Stimulated activated naive CD8-positive, alpha-beta T cell treated with anti-CD3 and anti-CD28 coated beads, Interleukin-15, Interleukin-2, amounts not matched to agents 100 U/mL and 50 U/mL, for 24 hours (primary cell): ENCODE measurements around the gene SH3D19.

ENCODE experiments used
- ATAC-seq: fragments of 150-1000 bp; cut with Tn5 transposase; one replicate; pipeline ENCODE4 v1.10.0; 2021
- DNase-seq: peaks from one replicate; pipeline ENCODE4 v3.0.0; 2021

Gene SH3D19, protein sequence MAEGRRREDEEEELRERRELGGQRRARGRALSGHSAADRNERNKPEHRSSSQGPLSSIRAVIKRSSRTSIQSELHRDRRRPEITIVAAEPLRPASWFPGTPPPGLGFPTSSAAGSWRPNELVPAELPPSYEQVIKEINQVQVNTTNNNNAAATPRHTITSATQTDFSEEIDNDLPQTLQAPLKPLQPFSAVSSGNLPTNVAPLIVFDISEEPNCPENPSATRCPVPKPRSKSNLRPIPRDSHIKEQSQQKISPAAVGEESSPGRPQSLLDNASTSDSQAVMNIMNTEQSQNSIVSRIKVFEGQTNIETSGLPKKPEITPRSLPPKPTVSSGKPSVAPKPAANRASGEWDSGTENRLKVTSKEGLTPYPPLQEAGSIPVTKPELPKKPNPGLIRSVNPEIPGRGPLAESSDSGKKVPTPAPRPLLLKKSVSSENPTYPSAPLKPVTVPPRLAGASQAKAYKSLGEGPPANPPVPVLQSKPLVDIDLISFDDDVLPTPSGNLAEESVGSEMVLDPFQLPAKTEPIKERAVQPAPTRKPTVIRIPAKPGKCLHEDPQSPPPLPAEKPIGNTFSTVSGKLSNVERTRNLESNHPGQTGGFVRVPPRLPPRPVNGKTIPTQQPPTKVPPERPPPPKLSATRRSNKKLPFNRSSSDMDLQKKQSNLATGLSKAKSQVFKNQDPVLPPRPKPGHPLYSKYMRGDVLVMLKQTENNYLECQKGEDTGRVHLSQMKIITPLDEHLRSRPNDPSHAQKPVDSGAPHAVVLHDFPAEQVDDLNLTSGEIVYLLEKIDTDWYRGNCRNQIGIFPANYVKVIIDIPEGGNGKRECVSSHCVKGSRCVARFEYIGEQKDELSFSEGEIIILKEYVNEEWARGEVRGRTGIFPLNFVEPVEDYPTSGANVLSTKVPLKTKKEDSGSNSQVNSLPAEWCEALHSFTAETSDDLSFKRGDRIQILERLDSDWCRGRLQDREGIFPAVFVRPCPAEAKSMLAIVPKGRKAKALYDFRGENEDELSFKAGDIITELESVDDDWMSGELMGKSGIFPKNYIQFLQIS

DNA sequence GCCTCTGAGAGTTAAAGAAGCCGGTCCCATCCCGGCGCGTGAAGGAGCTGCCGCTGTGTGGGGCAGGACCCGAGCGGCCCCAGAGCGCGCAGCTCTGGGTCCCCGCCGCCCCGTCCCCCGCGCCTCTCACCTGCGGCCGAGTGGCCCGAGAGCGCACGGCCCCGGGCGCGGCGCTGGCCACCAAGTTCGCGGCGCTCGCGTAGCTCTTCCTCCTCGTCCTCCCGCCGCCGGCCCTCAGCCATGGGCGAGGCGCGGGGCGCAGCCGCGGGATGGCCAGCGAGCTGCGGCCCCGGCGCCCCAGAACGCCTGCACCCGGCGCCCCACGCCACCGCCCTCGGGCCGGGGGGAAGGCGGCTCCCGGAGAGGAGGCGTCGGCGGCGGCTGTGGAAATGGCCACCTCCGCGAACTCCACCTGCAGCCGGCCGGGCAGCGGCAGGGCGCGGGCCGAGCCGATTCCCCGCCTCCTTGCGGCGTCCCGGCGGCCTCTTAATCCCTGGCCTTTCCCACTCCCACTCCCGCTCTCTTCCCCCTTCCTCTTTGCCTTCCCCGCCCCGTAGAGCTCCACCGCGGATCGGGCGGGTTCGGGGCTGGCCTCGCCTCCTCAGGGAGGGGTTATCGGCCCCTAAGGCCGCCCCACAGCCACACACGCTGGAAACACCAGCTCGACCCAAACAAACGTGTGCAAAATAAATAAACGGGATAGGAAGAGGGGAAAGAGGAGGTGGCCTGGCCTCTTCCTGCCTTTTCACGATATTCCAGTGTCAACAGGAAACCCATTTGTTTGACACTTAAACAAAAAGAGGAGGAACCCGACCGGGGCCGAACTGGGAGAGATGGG lies at the start of gene SH3D19:
SH3D19 (minus strand) TSS at position 495 of the 838 bp plus-strand sequence; CDS start at position 242, 253 bp downstream.
- peak; percentile 4 for DNase-seq
- ATAC-seq, result peak; percentile 15

DNA sequence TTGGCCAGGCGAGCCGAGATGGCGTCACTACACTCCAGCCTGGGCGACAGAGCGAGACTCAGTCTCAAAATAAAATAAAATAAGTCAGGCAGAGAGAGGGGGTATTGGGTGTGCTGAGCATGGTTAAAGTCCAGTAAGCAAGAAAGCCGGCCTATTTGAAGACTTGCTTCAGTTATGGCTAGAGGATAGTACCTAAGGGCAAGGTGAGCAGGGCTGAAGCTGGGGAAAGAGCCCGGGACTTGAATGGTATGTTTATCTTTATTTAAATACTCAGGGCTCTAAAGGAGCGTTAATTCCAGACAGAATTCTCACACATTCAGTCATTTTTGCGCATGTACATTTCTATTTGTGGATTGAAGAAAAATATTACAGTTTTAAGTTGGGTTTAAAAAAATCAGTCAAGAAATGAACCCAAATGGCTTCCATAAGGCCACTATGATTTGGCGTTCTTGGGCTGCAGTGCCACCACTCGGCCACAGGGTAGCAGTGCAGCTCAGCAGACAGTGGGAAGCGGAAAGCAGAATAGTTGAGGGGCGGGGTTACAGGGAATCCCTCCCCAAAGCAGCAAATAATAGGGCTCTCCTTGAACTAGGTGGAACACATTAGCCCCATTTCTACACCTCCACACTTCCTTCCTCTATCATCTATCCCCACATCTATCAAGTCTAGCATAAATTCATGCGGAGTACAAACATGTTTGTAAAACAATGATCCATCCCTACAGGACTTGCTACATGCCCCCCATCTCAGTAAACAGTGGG lies 37.2 kb upstream of the SH3D19 start:
- ATAC-seq, result peak; percentile 98
- peak; percentile 83 for DNase-seq

DNA sequence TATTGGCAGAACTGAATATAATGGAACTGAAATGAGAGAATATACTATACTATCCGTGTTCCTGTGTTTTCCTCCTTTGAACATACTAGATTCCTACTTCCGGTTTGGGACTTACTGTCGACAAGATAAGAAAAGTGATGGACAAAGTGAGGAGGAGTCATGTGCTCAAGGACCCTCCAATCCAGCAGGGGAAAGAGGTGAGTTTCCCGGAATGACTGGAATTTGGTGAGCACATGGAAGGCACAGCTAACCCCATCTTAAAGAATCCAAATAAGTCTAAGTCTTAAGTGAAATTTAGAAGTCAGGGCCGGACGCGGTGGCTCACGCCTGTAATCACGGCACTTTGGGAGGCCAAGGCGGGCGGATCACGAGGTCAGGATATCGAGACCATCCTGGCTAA lies 36.6 kb upstream of the SH3D19 start:
- DNase-seq (no peak), ATAC-seq (no peak)

DNA sequence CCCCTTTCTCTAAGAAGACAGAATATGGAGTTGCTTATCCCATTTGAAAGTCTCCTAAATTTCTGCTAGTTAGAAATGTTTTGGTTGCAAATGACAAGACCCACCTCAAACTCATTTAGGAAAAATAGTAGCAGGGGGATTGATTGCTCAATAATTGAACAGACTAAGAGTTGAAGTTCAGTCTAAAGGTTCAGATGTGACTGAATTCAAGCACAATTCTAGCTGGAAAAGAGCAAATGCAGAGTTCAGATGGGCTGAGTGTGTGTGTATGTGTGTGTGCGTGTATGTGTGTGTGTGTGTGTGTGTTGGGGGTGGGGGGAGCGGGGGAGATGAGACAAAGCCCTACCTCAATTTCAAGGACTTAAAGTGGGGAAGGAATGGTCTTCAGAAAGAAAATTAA lies 35.7 kb upstream of the SH3D19 start:
- ATAC-seq (no peak), DNase-seq (no peak)

DNA sequence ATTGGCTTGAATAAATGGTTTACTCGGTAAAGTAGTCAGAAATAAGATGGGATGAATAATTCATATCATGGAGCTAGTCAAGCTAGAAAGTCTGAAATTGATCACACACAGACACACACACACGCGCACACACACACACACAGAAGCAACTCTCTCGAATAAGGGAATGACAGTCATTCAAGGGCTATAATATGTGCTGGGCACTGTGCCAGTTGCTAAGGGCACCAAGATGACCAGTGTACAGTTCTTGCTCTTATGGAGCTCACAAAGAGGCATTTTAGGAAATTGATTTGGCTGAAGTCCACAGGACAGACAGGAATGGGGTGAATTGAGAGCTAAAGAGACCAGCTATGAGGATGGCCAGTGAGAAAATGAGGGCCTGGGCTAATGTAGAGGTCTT lies 34.2 kb upstream of the SH3D19 start:
- no peak for DNase-seq
- ATAC-seq, result no peak

DNA sequence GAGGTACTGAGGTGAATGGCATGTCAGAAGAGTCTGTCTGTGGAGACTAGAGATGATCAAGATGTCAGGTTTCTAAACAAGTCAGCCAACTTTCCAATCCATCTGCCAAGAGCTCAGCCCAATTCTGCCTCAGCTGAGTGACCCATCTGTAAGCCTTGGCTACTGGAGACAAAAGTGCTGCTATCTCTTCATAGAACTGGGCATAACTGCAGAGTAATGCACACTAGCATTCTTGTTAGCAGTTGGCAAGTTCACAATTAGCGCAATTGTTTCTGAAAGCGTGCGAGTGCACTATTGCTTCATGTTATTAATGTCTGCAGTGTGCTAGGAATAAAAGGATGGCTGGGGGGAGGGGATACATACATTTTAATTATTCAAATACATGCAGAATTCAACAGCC lies 32.9 kb upstream of the SH3D19 start:
- no peak for ATAC-seq
- no peak for DNase-seq

DNA sequence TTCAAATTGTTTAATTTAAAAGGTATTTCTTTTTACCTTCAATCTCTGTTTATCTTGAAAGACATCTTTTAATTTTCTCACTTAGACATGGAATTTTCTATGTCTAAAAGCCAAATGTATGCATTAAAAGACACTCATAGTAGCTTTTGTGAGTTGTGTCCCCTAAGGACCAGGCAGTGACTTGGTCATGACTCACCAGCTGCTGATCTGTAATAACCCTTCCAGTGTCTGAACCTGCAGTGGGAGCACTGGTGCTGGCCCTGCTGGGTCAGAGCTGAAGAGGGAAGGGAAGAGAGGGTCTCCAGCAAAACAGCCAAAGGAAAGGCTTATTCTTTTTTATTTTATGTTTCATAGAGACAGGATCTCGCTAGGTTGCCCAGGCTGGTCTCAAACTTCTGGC lies 31.1 kb upstream of the SH3D19 start:
- no peak for DNase-seq
- ATAC-seq, result no peak

DNA sequence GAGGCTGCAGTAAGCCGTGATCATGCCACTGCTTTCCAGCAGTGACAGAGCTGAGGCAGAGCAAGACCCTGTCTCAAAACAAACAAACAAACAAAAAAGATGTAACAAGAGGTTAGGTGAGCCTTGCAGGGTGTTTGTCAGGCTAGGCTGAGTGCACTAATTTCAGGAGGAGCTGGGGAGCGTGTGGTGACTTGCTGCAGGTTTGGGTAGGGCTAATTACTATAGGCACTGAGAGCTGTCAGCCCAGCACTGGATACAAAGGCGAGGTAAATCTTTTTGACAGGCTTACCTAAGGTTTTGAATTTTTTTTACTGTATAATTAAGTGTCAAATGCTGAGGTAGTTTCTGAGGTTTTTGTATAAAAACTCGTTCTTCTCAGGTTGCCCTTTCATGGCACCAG lies 29.8 kb upstream of the SH3D19 start:
- DNase-seq (no peak), ATAC-seq (no peak)

DNA sequence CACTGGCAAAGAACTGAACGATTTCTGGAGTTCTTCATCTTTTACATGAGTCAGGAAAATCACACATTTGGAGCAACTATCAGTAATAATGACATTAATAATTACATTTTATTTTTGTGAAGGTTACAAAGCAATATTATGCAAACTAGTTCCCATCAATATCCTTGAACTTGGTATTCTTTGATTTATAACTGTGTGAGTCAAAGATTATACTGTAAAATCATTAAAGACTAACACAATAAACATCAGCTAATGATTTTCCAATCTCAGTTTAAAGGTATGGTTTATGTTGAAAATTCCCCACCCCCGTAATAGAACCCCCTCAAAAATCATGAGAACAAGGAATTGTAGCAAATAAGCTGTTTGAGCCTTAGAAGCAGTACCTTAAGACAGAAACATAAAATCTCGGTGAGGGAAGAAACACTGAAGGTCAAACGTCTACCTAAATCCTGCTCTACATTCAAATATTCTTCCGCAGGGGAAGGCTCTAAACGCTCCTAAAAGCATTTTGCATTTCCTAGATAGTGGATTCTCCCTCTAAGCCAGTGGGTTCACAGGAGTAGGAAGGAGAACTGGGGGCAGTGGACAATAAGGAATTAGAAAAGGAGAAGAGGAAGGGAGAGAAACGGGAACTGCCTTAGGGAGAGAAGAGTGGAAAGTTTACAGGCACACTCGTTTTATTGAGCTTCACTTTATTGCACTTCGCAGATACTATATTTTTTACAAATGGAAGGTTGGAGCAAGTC lies 22.3 kb upstream of the SH3D19 start:
- no peak for ATAC-seq

DNA sequence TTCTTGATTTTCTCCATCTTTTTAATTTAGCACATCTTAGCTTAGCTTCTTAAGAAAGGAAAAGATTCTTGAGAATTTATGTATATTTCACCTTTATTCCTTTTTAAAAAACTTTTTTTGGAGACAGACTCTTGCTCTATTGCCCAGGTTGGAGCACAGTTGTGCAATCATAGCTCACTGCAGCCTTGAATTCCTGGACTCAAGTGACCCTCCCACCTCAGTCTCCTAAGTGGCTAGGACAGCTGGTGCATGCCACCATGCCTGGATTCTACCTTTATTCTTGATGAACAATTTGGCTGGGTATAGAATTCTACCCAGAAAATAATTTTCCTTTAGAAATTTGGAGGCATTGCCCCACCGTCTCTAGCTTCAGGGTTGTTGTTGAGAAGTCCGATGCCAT lies 19.5 kb upstream of the SH3D19 start:
- ATAC-seq, result no peak
- no peak for DNase-seq

More for the DNA sequence above, 22.3 kb upstream of the SH3D19 start:
- no peak for DNase-seq

DNA sequence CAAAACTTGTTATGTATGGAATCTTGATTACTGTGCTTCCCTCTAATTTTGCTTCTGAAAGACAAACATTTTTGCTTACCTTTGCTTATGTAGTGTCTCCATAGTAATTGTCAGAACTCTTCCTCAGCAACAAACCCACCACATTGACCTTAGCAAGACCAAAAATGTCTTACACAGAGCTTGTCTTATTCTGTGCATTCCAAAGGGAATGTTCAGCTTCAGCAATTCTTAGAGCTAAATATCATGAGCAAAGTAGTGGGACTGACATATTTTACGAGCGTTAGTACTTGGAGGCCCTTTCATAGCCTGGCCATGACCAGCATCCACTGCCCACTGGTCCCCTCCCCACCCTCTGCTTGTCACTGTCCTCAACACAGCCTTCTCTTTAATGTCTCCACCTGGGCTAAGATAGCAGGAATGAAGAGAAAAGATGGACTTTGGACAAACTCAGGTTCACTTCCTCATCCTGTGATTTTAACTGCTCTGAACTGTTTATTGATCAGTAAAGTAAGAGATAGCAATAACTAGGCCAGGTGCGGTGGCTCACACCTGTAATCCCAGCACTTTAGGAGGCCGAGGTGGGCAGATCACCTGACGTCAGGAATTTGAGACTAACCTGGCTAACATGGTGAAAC lies 15.5 kb upstream of the SH3D19 start:
- no peak for DNase-seq
- no peak for ATAC-seq

DNA sequence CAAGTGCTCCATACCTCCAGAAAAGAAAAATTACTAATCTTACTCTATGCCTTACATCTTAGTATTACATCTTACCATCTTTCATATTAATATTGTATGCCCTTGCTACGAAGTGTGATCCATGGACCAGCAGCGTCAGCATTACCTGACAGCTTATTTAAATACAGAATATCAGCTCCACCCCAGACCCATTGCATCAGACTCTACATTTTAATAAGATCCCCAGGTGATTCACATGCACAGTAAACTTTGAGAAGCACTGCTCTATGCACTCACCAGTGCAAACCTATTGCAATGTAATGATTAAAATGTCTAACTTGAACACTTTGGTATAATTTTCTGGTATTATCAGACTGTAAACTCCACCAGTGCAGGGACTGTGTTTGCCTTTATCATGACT lies 14.1 kb upstream of the SH3D19 start:
- ATAC-seq, result no peak
- no peak for DNase-seq

DNA sequence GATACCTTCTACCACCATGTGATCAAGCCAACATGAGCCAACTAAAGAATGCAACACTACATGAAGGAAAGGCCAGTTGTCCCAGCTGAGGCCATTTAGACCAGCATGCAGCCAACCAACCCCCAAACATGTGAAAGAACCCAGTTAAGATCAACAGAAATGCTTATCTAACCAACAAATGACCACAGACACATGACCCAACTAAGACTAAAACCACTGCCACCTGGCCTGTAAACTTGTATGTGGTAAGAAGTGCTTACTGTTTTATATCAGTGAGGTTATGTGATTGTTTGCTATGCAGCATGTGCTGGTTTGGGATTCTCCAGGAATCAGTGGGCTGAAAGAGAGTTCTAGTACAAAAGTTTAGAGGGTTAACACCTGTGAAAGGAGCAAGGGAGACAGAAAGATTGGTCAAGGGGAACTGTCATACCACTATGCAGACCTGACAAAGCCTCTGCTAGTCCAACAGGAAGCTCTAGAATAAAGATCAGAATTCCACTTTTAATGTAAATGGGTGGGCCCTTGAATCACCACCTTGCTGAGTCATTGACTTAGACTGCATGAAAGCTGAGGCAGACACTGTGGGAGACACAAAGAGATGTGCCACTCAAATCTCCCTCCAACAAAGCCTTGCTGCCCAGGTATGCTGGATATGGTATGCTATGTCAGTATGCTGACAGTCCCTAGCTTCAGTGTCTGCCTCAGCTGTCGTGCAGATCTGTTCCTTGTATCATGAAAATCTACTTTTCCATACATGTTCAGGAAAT lies 6.1 kb upstream of the SH3D19 start:
- DNase-seq (no peak), ATAC-seq (no peak)

DNA sequence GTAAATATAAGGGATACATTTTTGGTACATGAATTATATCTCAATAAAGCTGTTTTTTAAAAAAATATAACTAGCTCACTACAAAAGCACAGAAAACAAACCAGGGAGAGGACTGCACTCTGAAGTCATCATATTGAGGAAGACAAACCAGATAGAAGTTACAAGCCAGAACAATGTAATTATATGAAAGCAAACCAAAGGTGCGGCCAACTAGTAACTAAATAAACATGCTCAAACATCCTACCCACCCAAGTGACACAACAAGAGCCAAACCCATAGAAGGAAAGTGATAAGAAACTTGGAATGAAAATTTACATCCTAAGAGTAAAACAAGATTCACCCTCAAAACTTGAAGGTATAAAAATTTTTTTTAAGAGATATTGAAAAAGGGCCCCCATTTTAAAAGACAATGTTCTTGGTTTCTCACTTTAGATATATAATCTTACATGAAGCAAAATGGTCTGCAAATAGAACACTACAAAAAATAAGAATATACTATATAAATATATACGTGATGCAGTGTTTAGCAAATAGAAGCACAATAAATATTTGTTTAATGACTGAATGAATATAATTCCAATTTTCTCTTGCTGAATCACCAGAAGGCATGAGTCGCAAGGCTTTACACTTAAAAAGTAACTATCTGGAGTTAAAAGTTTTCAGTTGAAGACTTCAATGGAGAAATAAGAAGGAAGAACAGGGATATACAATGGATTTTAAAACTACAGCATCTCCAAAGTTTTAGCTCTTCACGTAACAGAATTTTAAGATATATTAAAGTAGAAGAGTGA lies 4.0 kb upstream of the SH3D19 start:
- ATAC-seq (no peak), DNase-seq (no peak)

DNA sequence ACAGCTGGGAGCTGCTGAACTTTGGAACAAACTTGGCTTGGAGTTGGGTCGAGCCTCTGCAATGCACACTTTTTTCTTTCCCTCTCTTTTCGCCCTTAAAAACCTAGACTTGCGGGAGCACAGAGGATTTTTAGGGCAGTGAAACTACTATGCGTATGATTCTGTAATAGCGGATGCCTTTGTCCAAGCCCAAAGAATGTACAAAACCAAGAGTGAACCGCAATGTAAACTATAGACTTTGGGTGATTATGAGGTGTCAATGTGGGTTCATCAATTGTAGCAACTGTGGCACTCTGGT lies 493 bp upstream of the SH3D19 start:
- ATAC-seq (no peak), DNase-seq (no peak)

DNA sequence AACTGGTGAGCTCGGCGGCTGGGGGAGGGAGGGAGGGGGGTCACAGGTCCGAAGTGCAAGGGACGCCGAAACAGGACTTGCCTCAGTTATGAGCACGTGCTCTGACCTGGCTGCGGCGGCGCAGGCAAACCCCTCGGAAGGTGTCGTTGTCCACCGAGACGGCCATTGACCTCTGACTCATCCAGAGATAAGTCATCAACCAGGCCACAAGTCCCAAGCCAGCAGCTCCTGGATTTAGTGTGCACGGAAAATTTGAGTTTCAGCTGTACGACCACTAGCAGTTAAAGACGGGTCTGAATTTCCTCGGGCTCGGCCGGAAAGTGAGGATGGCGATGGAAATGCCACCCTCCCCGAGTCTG lies 674 bp downstream of the SH3D19 start:
- ATAC-seq, result peak; percentile 70
- peak; percentile 50 for DNase-seq

DNA sequence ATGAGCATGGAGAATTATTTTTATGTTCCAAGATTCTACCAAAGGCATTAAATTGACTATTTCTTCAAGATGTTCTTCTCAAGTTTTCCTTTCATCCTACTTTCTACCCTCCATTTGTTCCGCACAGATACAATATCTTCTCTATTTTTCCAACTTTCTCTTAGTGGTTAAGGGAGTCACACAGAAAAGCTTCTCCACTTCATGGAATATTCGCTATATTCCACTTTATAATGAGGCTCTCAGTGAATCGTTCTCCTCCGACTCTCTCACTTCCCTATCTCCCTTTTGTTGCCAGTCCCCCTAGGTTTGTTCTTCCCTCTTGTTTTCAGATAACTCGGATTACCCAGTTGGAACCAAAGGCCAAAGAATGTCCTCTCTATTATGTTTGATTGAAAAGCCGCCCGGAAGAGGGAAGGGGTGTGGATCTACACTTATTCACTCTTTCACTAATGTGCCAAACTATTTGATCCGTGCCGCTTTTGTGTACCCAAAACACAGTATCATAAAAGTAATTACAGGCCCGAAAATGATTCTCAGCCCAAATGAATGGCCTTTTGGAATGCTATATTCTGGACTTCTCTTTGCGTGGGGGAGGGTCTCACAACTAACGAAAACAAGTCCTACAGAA lies 1.2 kb downstream of the SH3D19 start:
- no peak for DNase-seq
- no peak for ATAC-seq

DNA sequence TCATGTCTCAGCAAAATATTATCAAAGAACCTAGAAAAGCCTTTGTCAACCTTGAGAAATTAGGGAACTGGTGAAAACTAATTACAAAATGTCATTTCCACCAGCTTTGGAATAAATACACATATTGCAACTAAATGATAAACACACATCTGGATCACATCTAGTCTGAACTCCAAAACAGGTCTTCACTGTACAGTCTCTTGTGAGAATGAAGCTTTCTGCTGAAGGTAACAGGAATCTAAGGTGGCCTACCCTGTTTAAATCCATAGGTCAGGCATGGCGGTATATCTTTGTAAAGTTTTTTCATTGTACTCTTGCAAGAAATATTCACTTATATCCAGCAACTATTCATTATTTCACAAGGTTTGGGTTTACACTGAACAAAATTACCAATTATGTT lies 1.7 kb downstream of the SH3D19 start:
- no peak for ATAC-seq
- no peak for DNase-seq
